ENCODE results near the gene ZBTB38. TPM values are rescaled to one million over a fixed set of nuclear protein-coding genes. Genes with fewer than 3 reads are reported as not detected.

ZBTB38 gene
- total RNA-seq, 2 donors from 2014 or later: 27.3 to 28.2 TPM

DNA sequence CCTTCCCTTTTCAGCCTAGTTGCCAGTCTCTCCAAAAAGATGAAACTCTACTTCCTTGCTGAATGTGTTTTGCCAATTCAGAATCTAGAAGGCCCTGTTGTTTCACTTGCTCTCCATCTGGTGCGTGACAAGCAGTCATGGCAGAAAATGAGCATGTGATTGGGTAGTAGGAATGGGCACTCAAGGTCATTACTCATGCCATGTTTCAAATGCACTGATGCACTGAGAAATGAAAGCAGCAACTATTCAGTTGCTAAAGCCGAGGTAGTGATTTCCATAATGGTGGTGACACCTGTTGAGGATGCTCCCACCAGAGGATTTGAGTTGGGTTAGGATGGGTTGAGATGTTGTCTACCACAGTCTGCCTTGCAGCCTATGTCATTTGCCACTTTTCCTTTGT lies 12.7 kb downstream of the ZBTB38 start:
- Histone ChIP-seq H3K4me1 (ENCODE audit: control insufficient read depth, insufficient read depth, low read length) (no peaks in the 10 kb centered on the region), H3K27ac (ENCODE audit: low read depth, low read length) (no peak overlapping the region), H3K27me3 (ENCODE audit: control insufficient read depth, insufficient read depth, low read length, poor library complexity, severe bottlenecking) (no peaks in the 10 kb centered on the region), H3K9me3 (ENCODE audit: control insufficient read depth, low read length) (no peaks in the 10 kb centered on the region), H3K4me3 (ENCODE audit: low read length) (no peak overlapping the region), H3K9ac (ENCODE audit: extremely low read depth, low read length, poor library complexity, severe bottlenecking) (no peak overlapping the region), H3K36me3 (ENCODE audit: control insufficient read depth, insufficient read depth, low read length) (no peaks in the 10 kb centered on the region)
- Mint-ChIP-seq H3K4me3 (no peak overlapping the region), H3K9me3 (peaks cover 2% of the 10 kb centered on the region), H3K4me1 (peaks cover 11% of the 10 kb centered on the region), H3K36me3 (ENCODE audit: low read depth) (no peaks in the 10 kb centered on the region), H3K27me3 (ENCODE audit: insufficient read depth) (peaks cover 4% of the 10 kb centered on the region), H3K27ac (no peak overlapping the region)
- no peak for DNase-seq
- no peak for TF ChIP-seq CTCF (conservative IDR thresholded peaks at IDR 0.05)
- 95 to 96% methylated on average over 2 of the region's 2 CpGs for WGBS, 2 experiments (ENCODE audit: insufficient coverage in 1 of 2, insufficient read length in 1 of 2)

DNA sequence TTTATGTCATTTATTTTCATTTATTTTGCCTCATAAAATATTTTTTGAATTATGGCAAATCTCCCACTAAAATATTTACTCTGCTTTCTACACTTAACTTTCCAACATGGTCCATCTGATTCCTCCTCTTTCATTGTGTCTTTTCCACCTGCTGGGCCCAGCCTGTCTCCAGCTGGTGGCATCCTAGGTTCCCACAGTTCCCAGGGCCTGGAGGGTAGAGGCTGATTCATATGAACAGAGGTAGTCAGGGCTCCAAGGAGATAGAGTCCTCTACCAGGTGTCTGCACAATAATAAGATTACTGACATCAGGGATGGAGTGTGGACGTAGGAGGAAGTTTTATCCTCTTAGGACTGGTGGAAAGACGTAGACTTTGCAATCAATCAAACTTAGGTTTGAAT lies 14.3 kb downstream of the ZBTB38 start:
- H3K4me1 ChIP-seq (ENCODE audit: control insufficient read depth, insufficient read depth, low read length): no peaks in the 10 kb centered on the region
- H3K36me3 ChIP-seq (ENCODE audit: control insufficient read depth, insufficient read depth, low read length): no peaks in the 10 kb centered on the region
- 86 to 88% methylated on average over 2 of the region's 2 CpGs for WGBS, 2 experiments (ENCODE audit: insufficient coverage in 1 of 2, insufficient read length in 1 of 2)
- H3K36me3 Mint-ChIP-seq (ENCODE audit: low read depth): no peaks in the 10 kb centered on the region
- TF ChIP-seq CTCF (conservative IDR thresholded peaks at IDR 0.05): no peak
- no peak overlapping the region for H3K4me3 Mint-ChIP-seq
- no peak overlapping the region for H3K27ac ChIP-seq (ENCODE audit: low read depth, low read length)
- no peak overlapping the region for H3K4me3 ChIP-seq (ENCODE audit: low read length)
- DNase-seq: no peak
- H3K4me1 Mint-ChIP-seq: peaks cover 17% of the 10 kb centered on the region
- H3K9me3 ChIP-seq (ENCODE audit: control insufficient read depth, low read length): no peaks in the 10 kb centered on the region
- H3K9ac ChIP-seq (ENCODE audit: extremely low read depth, low read length, poor library complexity, severe bottlenecking): no peak overlapping the region
- no peak overlapping the region for H3K27ac Mint-ChIP-seq
- peaks cover 2% of the 10 kb centered on the region for H3K9me3 Mint-ChIP-seq
- peaks cover 2% of the 10 kb centered on the region for H3K27me3 Mint-ChIP-seq (ENCODE audit: insufficient read depth)
- H3K27me3 ChIP-seq (ENCODE audit: control insufficient read depth, insufficient read depth, low read length, poor library complexity, severe bottlenecking): no peaks in the 10 kb centered on the region

- 93 to 94% methylated on average over 11 to 14 of the region's 14 CpGs for WGBS, 2 experiments (ENCODE audit: insufficient coverage in 1 of 2, insufficient read length in 1 of 2)
These were observed 15.3 kb downstream of the ZBTB38 start for GRCh38 chr3:141383555-141384129.

More at GRCh38 chr3:141383555-141384129, 15.3 kb downstream of the ZBTB38 start:
- Histone ChIP-seq H3K9ac (ENCODE audit: extremely low read depth, low read length, poor library complexity, severe bottlenecking) (no peak overlapping the region), H3K9me3 (ENCODE audit: control insufficient read depth, low read length) (no peaks in the 10 kb centered on the region), H3K4me1 (ENCODE audit: control insufficient read depth, insufficient read depth, low read length) (no peaks in the 10 kb centered on the region), H3K4me3 (ENCODE audit: low read length) (no peak overlapping the region), H3K36me3 (ENCODE audit: control insufficient read depth, insufficient read depth, low read length) (no peaks in the 10 kb centered on the region), H3K27me3 (ENCODE audit: control insufficient read depth, insufficient read depth, low read length, poor library complexity, severe bottlenecking) (no peaks in the 10 kb centered on the region), H3K27ac (ENCODE audit: low read depth, low read length) (no peak overlapping the region)
- peaks cover under 1% of the 10 kb centered on the region for H3K9me3 Mint-ChIP-seq
- H3K36me3 Mint-ChIP-seq (ENCODE audit: low read depth): no peaks in the 10 kb centered on the region
- TF ChIP-seq CTCF (conservative IDR thresholded peaks at IDR 0.05): no peak
- no peak overlapping the region for H3K4me3 Mint-ChIP-seq
- H3K27me3 Mint-ChIP-seq (ENCODE audit: insufficient read depth): peaks cover under 1% of the 10 kb centered on the region
- no peak for DNase-seq
- H3K4me1 Mint-ChIP-seq: peaks cover 17% of the 10 kb centered on the region
- no peak overlapping the region for H3K27ac Mint-ChIP-seq

Data from endodermal cell (in vitro differentiated cells).